ENCODE measurements around the gene ATG9B. TPM values are rescaled to one million over a fixed set of nuclear protein-coding genes. Genes with fewer than 3 reads are reported as not detected.
A peak's percentile ranks its signal among the peaks of the same experiment; 100 is the strongest.

The ATG9B gene
- total and polyA plus RNA-seq, 7 donors = 0.12 to 0.18 (median 0.18) TPM; not detected in 4

DNA sequence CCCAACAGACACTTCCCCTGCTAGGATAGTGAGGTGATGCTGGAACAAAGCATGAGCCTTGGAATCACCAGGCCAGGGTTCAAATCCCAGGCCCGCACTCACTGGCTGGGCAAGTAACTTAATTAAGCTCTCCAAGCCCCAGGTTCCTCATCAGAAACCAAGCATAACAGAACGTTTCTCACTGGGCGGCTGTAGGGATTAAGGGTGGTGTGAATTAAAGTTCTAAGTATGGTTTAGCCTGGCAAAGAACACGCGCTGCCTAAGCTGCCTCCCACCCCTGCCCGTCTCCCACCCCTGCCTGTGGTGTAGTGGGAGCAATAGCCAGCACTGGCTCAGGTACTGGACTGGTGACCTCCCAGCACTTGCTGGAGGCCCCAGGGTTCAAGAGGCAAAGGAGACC, 40.7 kb upstream of the ATG9B start:
- peaks cover 19% of the 10 kb centered on the region for H3K4me1 ChIP-seq
- DNase-seq (no peak), ATAC-seq (no peak)
- no peaks in the 10 kb centered on the region for H3K27me3 ChIP-seq (ENCODE audit: insufficient read depth in 3 of 3, low read length in 2 of 3)
- peaks cover 12 to 59% of the 10 kb centered on the region in 2 donors for H3K36me3 ChIP-seq (ENCODE audit: insufficient read depth in 1 of 2, low read depth in 1 of 2)
- H3K27ac ChIP-seq = no peak overlapping the region
- TF ChIP-seq, protein P1, sequence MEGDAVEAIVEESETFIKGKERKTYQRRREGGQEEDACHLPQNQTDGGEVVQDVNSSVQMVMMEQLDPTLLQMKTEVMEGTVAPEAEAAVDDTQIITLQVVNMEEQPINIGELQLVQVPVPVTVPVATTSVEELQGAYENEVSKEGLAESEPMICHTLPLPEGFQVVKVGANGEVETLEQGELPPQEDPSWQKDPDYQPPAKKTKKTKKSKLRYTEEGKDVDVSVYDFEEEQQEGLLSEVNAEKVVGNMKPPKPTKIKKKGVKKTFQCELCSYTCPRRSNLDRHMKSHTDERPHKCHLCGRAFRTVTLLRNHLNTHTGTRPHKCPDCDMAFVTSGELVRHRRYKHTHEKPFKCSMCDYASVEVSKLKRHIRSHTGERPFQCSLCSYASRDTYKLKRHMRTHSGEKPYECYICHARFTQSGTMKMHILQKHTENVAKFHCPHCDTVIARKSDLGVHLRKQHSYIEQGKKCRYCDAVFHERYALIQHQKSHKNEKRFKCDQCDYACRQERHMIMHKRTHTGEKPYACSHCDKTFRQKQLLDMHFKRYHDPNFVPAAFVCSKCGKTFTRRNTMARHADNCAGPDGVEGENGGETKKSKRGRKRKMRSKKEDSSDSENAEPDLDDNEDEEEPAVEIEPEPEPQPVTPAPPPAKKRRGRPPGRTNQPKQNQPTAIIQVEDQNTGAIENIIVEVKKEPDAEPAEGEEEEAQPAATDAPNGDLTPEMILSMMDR (IDR thresholded peaks at IDR 0.05) = no peak
- intact Hi-C loops (cut with DNase I) = no loop called here
- H3K9me3 ChIP-seq = no peaks in the 10 kb centered on the region
- H3K4me3 ChIP-seq = no peak overlapping the region
- WGBS, 3 donors = 85 to 92% (median 88%) methylated on average over 6 of the region's 6 CpGs

DNA sequence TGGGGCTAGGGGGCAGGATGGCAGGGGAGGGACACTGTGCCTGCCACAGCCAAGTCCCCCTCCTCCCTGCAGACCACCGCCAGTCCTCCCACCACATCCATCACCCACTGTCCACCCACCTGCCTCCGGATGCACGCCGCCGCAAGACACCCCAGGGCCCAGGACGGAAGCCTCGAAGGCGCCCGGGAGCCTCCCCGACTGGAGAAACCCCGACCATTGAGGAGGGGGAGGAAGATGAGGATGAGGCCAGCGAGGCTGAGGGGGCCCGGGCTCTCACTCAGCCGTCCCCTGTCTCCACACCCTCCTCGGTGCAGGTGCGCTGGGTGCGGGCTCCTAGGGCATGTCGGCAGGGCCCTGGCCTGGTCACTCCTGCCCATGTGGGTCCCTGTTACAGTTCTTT, 40.2 kb upstream of the ATG9B start:
- ATAC-seq (no peak), DNase-seq (no peak)
- intact Hi-C loops (cut with DNase I) = no loop called here
- Histone ChIP-seq H3K4me3 (no peak overlapping the region), H3K36me3 (ENCODE audit: insufficient read depth in 1 of 2, low read depth in 1 of 2) (peaks cover 12 to 53% of the 10 kb centered on the region in 2 donors), H3K27ac (no peak overlapping the region), H3K27me3 (ENCODE audit: insufficient read depth in 3 of 3, low read length in 2 of 3) (no peaks in the 10 kb centered on the region), H3K9me3 (no peaks in the 10 kb centered on the region), H3K4me1 (peaks cover 19% of the 10 kb centered on the region)
- 92 to 97% (median 94%) methylated on average over 15 to 18 of the region's 18 CpGs for WGBS, 3 donors
- TF ChIP-seq, protein P1 (IDR thresholded peaks at IDR 0.05) = no peak

DNA sequence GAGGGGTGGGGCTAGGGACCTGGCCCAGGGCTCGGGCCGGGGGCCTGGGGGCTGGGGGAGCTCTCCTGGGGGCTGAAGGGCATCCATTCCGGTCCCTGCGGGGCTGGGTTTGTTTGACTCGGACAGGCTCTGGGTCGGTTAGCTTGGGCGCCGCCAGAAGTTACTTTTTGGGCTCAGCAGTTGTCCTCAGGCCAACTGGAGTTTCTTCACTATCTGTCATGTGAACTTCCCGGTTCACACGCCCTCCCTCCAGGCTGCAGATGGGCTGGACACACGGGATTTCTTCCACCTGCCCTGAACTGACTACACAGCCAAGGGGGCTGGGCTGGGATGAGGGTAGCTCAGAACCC, 38.9 kb upstream of the ATG9B start:
- DNase-seq (peak; percentile 64 to 71), ATAC-seq (peak; percentile 7 to 31 (median 15))
- Histone ChIP-seq H3K27me3 (ENCODE audit: insufficient read depth in 3 of 3, low read length in 2 of 3) (no peaks in the 10 kb centered on the region), H3K4me1 (peaks cover 25% of the 10 kb centered on the region), H3K36me3 (ENCODE audit: insufficient read depth in 1 of 2, low read depth in 1 of 2) (peaks cover 12 to 43% of the 10 kb centered on the region in 2 donors), H3K9me3 (no peaks in the 10 kb centered on the region), H3K4me3 (peak overlapping the region; percentile 28), H3K27ac (peak overlapping the region; percentile 69)
- TF ChIP-seq, protein P1 (IDR thresholded peaks at IDR 0.05) = no peak
- 41 to 63% (median 46%) methylated on average over 11 of the region's 11 CpGs for WGBS, 3 donors
- intact Hi-C loops (cut with DNase I) = no loop called here

DNA sequence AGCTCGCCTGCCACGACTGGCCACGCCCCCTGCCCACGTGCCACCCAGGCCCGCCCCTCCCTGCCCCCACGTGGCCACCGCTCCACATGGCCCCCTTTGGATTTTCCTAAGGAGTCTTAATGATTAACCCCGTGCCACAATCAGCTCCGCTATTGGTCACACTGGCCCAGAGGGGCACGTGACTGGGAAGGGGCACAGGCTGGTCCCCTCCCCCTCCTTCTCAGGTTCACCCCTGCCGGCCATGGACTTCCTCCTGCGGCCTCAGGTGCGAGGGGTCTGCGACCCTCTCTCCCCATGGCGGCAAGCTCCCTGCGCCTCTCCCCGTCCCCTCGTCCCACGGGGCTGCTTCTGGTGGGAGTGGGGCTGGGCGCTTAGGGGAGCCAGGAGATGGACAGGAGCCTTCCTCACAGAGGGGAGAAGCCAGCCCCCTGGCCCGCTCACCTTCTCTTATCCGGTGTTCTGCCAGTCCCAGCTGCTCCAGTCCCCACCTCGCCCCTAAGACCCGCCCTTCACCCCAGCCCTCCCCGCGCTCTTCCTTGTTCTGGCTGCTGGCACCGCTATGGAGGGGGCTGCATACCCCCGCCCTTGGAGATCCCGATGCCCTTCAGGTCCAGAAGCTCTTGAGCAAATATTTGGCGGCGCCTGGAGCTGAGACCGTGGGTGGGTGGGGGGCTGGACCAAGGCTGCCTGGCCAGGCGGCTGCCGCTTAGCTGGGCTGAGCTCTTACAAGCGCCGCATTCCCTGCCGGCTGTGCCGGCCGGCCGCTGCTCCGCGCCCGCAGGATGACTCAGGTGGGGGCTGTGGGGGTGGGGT, 38.3 kb upstream of the ATG9B start:
- ATAC-seq = peak; percentile 6 to 30 (median 14)
- peaks cover 9 to 37% of the 10 kb centered on the region in 2 donors for H3K36me3 ChIP-seq (ENCODE audit: insufficient read depth in 1 of 2, low read depth in 1 of 2)
- H3K4me3 ChIP-seq = peak overlapping the region; percentile 28
- no peaks in the 10 kb centered on the region for H3K9me3 ChIP-seq
- peak overlapping the region; percentile 69 for H3K27ac ChIP-seq
- intact Hi-C loops (cut with DNase I) = no loop called here
- DNase-seq = peak in 1 of 2 donors; percentile 63
- TF ChIP-seq, protein P1 (IDR thresholded peaks at IDR 0.05) = no peak
- no peaks in the 10 kb centered on the region for H3K27me3 ChIP-seq (ENCODE audit: insufficient read depth in 3 of 3, low read length in 2 of 3)
- 59 to 68% (median 64%) methylated on average over 35 to 43 of the region's 43 CpGs for WGBS, 3 donors
- H3K4me1 ChIP-seq = peaks cover 25% of the 10 kb centered on the region

DNA sequence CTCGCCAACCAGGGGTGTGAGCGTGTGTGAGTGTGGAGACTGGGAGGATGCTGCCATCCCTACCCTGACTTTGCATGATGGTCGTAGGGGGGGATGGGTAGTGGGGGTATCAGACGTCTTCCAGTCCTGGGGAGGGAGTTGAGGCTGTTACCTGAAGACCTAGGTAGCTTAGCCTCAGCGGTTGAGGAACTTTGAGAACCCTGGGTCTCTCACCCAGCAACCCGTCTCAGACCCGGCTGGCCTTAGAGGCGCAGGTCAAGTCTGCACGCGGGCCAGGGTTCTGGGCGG, 37.8 kb upstream of the ATG9B start:
- WGBS, 3 donors = 77 to 79% (median 77%) methylated on average over 10 to 11 of the region's 11 CpGs
- peak overlapping the region; percentile 28 for H3K4me3 ChIP-seq

More for the DNA sequence above, 37.8 kb upstream of the ATG9B start:
- TF ChIP-seq, protein P1 (IDR thresholded peaks at IDR 0.05) = no peak
- H3K4me1 ChIP-seq = peaks cover 29% of the 10 kb centered on the region
- H3K36me3 ChIP-seq (ENCODE audit: insufficient read depth in 1 of 2, low read depth in 1 of 2) = peaks cover 5 to 32% of the 10 kb centered on the region in 2 donors
- no peak overlapping the region for H3K27ac ChIP-seq
- DNase-seq = no peak
- no peaks in the 10 kb centered on the region for H3K27me3 ChIP-seq (ENCODE audit: insufficient read depth in 3 of 3, low read length in 2 of 3)
- no peaks in the 10 kb centered on the region for H3K9me3 ChIP-seq
- intact Hi-C loops (cut with DNase I) = no loop called here
- no peak for ATAC-seq
